Prostate gland (tissue), 2 donors: ENCODE measurements around the gene PLA2R1.

Experiments used
- POLR2A ChIP-seq: fragments of 450-650 bp; IDR thresholded peaks from one replicate; pipeline ENCODE4 v1.6.1; 2016; ENCODE audit warnings: antibody characterized with exemption, mild to moderate bottlenecking
- TF ChIP-seq, protein P1 (sequence below), 4 experiments: fragments of 200-600 bp in 2 of 4; fragments of 450-650 bp in 2 of 4; sonication (generic) in 2 of 4; IDR thresholded peaks; 1 replicate in 3 of 4; 2 replicates in 1 of 4; pipeline ENCODE4 v1.5.1; 2016 to 2019; ENCODE audit warnings: antibody characterized with exemption in 4 of 4, mild to moderate bottlenecking in 2 of 4, moderate library complexity in 2 of 4

- no peak for TF ChIP-seq POLR2A
- TF ChIP-seq, protein P1, sequence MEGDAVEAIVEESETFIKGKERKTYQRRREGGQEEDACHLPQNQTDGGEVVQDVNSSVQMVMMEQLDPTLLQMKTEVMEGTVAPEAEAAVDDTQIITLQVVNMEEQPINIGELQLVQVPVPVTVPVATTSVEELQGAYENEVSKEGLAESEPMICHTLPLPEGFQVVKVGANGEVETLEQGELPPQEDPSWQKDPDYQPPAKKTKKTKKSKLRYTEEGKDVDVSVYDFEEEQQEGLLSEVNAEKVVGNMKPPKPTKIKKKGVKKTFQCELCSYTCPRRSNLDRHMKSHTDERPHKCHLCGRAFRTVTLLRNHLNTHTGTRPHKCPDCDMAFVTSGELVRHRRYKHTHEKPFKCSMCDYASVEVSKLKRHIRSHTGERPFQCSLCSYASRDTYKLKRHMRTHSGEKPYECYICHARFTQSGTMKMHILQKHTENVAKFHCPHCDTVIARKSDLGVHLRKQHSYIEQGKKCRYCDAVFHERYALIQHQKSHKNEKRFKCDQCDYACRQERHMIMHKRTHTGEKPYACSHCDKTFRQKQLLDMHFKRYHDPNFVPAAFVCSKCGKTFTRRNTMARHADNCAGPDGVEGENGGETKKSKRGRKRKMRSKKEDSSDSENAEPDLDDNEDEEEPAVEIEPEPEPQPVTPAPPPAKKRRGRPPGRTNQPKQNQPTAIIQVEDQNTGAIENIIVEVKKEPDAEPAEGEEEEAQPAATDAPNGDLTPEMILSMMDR (IDR thresholded peaks at IDR 0.05), result no peak
Measured at GRCh38 chr2:159904959-159905305, 157.5 kb downstream of the PLA2R1 start.
